KBM-7 (cell line): Measurements from ENCODE around the gene CALCR.
A peak's percentile ranks its signal among the peaks of the same experiment; 100 is the strongest.
"Not testable (repeated sequence)": the region's sequence is repeated elsewhere in the genome, so short reads cannot be mapped to it uniquely, and the experiment has no call there.

Experiments used
- DNase-seq: peaks from one replicate; pipeline ENCODE4 v3.0.0-alpha.2; 2015
- in situ Hi-C: fragments of 300-500 bp; cut with MboI; formaldehyde crosslinking; loops from 2 replicates; pipeline ENCODE4 v1.14.3; 2020; ENCODE audit warnings: low sequenced_read_pairs, low pct_unique_long_range_greater_than_20kb, mixed read lengths

CALCR gene

GRCh38 chr7:93574646-93575554 is at the start of gene CALCR:
CALCR (minus strand) TSS chr7:93574724; CDS start chr7:93486981, 87,743 bp downstream.
- DNase-seq: no peak
- in situ Hi-C loops: no loop called here

GRCh38 chr7:93623816-93624215 is 49.3 kb upstream of the CALCR start:
- in situ Hi-C loops: no loop called here
- DNase-seq: no peak

GRCh38 chr7:93622036-93623033 is 47.8 kb upstream of the CALCR start:
- peak; percentile 31 for DNase-seq
- in situ Hi-C loops: no loop called here

- DNase-seq: no peak
- in situ Hi-C loops: no loop called here
These were observed 46.3 kb upstream of the CALCR start for GRCh38 chr7:93620864-93621263.

- DNase-seq: no peak
- in situ Hi-C loops: no loop called here
These were observed 45.5 kb upstream of the CALCR start for GRCh38 chr7:93620057-93620456.

- DNase-seq: no peak
- in situ Hi-C loops: no loop called here
These were observed 26.8 kb upstream of the CALCR start for GRCh38 chr7:93601363-93601762.

- in situ Hi-C loops: no loop called here
- no peak for DNase-seq
These were observed 19.7 kb upstream of the CALCR start for GRCh38 chr7:93594250-93594649.

- in situ Hi-C loops: no loop called here
- no peak for DNase-seq
These were observed 18.2 kb upstream of the CALCR start for GRCh38 chr7:93592588-93593266.

- in situ Hi-C loops, DNase-seq: not testable (repeated sequence)
These were observed 16.9 kb upstream of the CALCR start for GRCh38 chr7:93591224-93592050.

GRCh38 chr7:93586479-93586865 is 11.9 kb upstream of the CALCR start:
- in situ Hi-C loops, DNase-seq: not testable (repeated sequence)

- DNase-seq, in situ Hi-C loops: not testable (repeated sequence)
These were observed 11.4 kb upstream of the CALCR start for GRCh38 chr7:93585694-93586478.

- no peak for DNase-seq
- in situ Hi-C loops: no loop called here
These were observed 4.9 kb upstream of the CALCR start for GRCh38 chr7:93579431-93579830.

GRCh38 chr7:93578762-93579161 is 4.2 kb upstream of the CALCR start:
- DNase-seq: no peak
- in situ Hi-C loops: no loop called here

GRCh38 chr7:93575555-93576399 is 1.3 kb upstream of the CALCR start:
- in situ Hi-C loops: no loop called here

GRCh38 chr7:93574269-93574645 is 267 bp downstream of the CALCR start:
- in situ Hi-C loops: no loop called here
- DNase-seq: no peak

More at GRCh38 chr7:93575555-93576399, 1.3 kb upstream of the CALCR start:
- no peak for DNase-seq

GRCh38 chr7:93569189-93569588 is 5.3 kb downstream of the CALCR start:
- in situ Hi-C loops: no loop called here
- DNase-seq: no peak

- in situ Hi-C loops: no loop called here
- no peak for DNase-seq
These were observed 7.6 kb downstream of the CALCR start for GRCh38 chr7:93566876-93567275.
